ENCODE data around the gene SNHG17.
"Not testable (repeated sequence)": the region's sequence is repeated elsewhere in the genome, so short reads cannot be mapped to it uniquely, and the experiment has no call there.

The SNHG17 gene

DNA sequence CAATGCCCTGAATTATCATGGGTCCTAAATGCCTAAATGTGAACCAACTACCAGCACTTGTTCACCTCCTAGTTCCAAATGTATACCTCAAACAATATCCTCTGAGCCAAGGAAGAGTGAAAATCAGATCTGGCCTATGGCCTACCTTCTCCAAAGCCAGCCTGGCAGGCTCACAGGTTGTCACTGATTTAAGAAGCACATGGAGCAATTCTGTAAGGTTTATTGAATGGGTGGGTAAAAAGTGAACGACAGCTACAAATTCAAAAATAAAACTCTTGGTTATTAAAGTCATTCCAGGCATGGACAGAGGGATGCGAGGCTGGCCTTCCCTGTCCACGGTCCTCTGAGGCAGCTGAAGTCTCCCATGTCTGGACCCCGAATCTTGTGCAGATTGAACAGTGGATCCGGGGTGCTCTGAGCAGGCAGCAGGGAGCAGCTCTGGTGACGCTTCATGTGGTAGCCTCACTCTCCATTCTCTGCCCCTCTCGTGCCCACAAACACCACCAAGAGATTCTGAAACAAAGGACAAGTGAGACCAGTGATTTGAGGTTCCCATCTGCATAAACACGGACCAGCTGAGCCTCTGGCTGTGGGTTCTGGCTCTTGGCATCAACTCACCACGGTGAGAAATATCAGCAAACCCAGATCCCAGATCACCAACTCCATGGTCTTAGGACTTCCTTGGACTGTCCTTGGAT is 14.6 kb downstream of the SNHG17 start:
- Histone ChIP-seq H3K9ac (0 out of 2 replicates have a peak overlapping the region, but pooled peaks have one; percentile 33), H3K36me3 (peaks cover 100% of the 10 kb centered on the region), H3K9me3 (no peaks in the 10 kb centered on the region), H3K4me1 (peaks cover 42% of the 10 kb centered on the region), H3K4me3 (no peak overlapping the region), H3K27me3 (no peaks in the 10 kb centered on the region; the same call in 1 of the 2 replicates), H4K20me1 (peaks cover 83% of the 10 kb centered on the region), H3K4me2 (no peak overlapping the region), H3K27ac (no peak overlapping the region)
- TF ChIP-seq Cebpa-rat (IDR thresholded peaks at IDR 0.05) = no peak

GRCh38 chr20:38418509-38419204 is 16.5 kb downstream of the SNHG17 start:
- Histone ChIP-seq H3K27me3 (no peaks in the 10 kb centered on the region), H3K4me3 (no peak overlapping the region), H3K4me2 (no peak overlapping the region), H4K20me1 (peaks cover 70% of the 10 kb centered on the region), H3K27ac (no peak overlapping the region), H3K9ac (no peak overlapping the region), H3K36me3 (peaks cover 100% of the 10 kb centered on the region), H3K9me3 (no peaks in the 10 kb centered on the region), H3K4me1 (peaks cover 24% of the 10 kb centered on the region)
- TF ChIP-seq Cebpa-rat (IDR thresholded peaks at IDR 0.05) = no peak

DNA sequence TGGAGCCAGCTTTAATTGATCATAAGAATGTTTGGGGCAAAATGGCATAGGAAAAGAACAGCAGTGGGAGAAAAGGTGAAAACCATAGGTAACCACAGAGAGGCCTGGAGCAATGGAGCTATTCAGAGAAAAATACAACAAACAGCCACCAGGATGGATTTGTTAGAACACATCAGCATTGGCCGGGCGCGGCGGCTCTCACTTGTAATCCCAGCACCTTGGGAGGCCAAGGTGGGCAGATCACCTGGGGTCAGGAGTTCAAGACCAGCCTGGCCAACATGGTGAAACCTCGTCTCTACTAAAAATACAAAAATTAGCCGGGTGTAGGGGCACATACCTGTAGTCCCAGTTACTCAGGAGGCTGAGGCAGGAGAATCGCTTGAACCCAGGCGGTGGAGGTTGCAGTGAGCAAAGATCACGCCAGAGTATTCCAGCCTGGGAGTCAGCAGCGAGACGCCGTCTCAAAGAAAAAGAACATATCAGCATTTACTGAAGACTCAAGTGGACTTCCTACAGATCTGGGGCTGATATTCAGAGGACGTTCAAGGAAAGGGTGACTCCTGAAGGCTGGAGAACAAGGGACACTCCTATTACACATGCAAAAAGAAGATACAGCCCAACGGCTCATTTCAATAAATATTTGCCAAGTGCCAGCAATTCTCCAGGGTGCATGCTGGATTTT is 20.2 kb downstream of the SNHG17 start:
- H3K36me3 ChIP-seq = peaks cover 100% of the 10 kb centered on the region
- no peaks in the 10 kb centered on the region for H3K27me3 ChIP-seq
- no peak overlapping the region for H3K4me3 ChIP-seq
- no peaks in the 10 kb centered on the region for H3K4me1 ChIP-seq
- H3K9me3 ChIP-seq = no peaks in the 10 kb centered on the region
- no peak overlapping the region for H3K4me2 ChIP-seq
- TF ChIP-seq Cebpa-rat (IDR thresholded peaks at IDR 0.05) = no peak
- H4K20me1 ChIP-seq = peaks cover 32% of the 10 kb centered on the region
- no peak overlapping the region for H3K27ac ChIP-seq
- H3K9ac ChIP-seq = no peak overlapping the region

DNA sequence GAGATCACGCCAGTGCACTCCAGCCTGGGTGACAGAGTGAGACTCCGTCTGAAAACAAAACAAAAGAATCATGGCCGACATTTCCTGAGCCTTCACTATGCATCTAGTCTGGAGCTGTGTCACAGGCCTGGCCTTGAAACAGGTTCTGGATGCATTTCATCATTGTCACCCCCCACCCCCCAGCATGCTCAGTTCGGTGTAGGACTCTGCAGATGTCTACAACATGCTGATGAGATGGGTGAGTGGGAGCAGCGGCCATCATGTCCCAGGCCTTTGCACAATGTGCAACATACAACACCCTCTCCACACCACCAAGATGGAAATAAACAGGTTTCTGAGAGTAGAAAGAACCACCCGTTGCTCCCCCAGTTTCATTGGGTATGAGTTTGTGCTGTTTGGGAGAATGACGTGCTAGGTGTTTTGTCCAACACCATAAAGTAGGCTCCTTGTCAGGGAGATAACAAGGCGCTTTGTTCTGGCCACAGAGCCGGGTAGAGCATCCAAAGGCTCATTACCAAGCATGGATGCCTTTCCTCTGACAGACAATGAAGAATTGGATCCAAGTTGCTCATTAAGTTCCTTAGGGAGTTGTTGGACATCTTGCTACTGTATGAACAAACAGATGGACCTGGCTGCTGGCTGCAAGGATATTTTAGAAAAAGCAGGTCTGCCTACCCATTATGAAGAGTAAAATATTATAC is 22.1 kb downstream of the SNHG17 start:
- H3K4me1 ChIP-seq = no peaks in the 10 kb centered on the region
- H3K27ac ChIP-seq = no peak overlapping the region
- TF ChIP-seq Cebpa-rat (IDR thresholded peaks at IDR 0.05) = no peak
- H3K4me3 ChIP-seq = no peak overlapping the region
- no peaks in the 10 kb centered on the region for H3K27me3 ChIP-seq
- peaks cover 14% of the 10 kb centered on the region; the same call in 1 of the 2 replicates for H4K20me1 ChIP-seq
- no peak overlapping the region for H3K4me2 ChIP-seq
- H3K36me3 ChIP-seq = peaks cover 99% of the 10 kb centered on the region
- H3K9ac ChIP-seq = no peak overlapping the region
- peaks cover 9% of the 10 kb centered on the region for H3K9me3 ChIP-seq

DNA sequence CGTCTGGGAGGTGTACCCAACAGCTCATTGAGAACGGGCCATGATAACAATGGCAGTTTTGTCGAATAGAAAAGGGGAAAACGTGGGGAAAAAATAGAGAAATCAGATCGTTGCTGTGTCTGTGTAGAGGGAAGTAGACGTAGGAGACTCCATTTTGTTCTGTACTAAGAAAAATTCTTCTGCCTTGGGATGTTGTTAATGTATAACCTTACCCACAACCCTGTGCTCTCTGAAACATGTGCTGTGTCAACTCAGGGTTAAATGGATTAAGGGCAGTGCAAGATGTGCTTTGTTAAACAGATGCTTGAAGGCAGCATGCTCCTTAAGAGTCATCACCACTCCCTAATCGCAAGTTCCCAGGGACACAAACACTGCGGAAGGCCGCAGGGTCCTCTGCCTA is 27.3 kb downstream of the SNHG17 start:
- not testable (repeated sequence) for H3K9ac ChIP-seq, H3K4me3 ChIP-seq, H3K27ac ChIP-seq, H3K4me2 ChIP-seq, H4K20me1 ChIP-seq, H3K27me3 ChIP-seq, H3K4me1 ChIP-seq
- peaks cover 70% of the 10 kb centered on the region for H3K36me3 ChIP-seq
- peaks cover 31% of the 10 kb centered on the region for H3K9me3 ChIP-seq

DNA sequence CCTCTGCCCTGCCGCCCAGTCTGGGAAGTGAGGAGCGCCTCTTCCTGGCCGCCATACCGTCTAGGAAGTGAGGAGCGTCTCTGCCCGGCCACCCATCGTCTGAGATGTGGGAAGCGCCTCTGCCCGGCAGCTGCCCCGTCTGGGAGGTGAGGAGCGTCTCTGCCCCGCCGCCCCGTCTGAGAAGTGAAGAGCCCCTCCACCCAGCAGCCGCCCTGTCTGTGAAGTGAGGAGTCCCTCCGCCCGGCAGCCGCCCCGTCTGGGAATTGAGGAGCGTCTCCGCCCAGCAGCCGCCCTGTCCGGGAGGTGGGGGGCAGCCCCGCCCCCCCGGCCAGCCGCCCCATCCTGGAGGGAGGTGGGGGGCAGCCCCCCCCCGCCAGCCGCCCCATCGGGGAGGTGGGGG is 27.8 kb downstream of the SNHG17 start:
- H3K27ac ChIP-seq = no peak overlapping the region
- H3K4me2 ChIP-seq = no peak overlapping the region
- no peaks in the 10 kb centered on the region for H3K4me1 ChIP-seq
- no peak overlapping the region for H3K4me3 ChIP-seq
- no peak for TF ChIP-seq Cebpa-rat (IDR thresholded peaks at IDR 0.05)
- no peaks in the 10 kb centered on the region for H3K27me3 ChIP-seq
- H4K20me1 ChIP-seq = no peaks in the 10 kb centered on the region
- no peak overlapping the region for H3K9ac ChIP-seq
- H3K9me3 ChIP-seq = peaks cover 31% of the 10 kb centered on the region
- H3K36me3 ChIP-seq = peaks cover 65% of the 10 kb centered on the region

GRCh38 chr20:38406476-38406875 is 28.7 kb downstream of the SNHG17 start:
- Histone ChIP-seq H3K27me3 (no peaks in the 10 kb centered on the region), H3K4me1 (no peaks in the 10 kb centered on the region), H4K20me1 (no peaks in the 10 kb centered on the region), H3K4me3 (no peak overlapping the region), H3K4me2 (no peak overlapping the region), H3K36me3 (peaks cover 56% of the 10 kb centered on the region), H3K9me3 (peaks cover 31% of the 10 kb centered on the region), H3K9ac (no peak overlapping the region), H3K27ac (no peak overlapping the region)
- no peak for TF ChIP-seq Cebpa-rat (IDR thresholded peaks at IDR 0.05)

DNA sequence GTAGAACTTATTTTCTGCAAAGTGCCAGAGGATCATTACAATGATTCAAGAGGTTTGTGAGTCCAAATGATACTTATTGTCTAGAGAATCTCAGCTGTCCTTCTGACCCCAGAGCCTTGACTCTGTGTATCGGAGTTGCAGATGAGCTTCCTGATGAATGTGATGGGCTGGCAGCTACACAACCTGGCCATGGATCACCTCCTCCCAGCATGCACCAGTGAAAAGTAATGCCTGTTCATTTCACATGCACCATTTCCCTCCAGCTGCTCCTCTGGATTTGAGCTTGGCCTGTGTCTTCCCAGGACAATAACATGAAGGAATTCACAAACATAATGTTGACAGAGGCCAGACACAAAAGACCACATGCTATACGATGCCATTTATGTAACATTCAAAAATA is 30.0 kb downstream of the SNHG17 start:
- Histone ChIP-seq H3K36me3 (peaks cover 43% of the 10 kb centered on the region), H3K4me3 (no peak overlapping the region), H3K4me1 (no peaks in the 10 kb centered on the region), H4K20me1 (no peaks in the 10 kb centered on the region), H3K27ac (no peak overlapping the region), H3K4me2 (no peak overlapping the region), H3K9me3 (peaks cover 31% of the 10 kb centered on the region), H3K9ac (no peak overlapping the region), H3K27me3 (no peaks in the 10 kb centered on the region)
- no peak for TF ChIP-seq Cebpa-rat (IDR thresholded peaks at IDR 0.05)

DNA sequence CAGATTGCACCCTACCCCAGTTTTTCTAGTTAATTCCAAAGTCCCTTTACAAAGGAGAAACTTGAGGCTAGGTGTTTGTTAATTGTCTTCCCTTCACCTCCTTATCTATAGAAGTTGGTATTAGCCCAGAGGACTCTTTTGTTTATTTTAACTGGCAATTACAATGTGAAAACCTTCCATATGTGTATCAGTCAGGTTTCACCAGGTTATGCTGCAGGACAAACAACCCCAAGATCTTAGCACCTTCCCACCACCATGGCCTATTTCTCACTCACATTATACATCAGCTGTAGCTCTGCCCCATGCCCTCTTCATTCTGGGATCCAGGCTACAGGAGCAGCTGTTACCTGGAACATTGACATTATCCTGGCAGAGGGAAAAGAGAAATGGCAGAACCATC is 31.1 kb downstream of the SNHG17 start:
- H3K4me3 ChIP-seq = no peak overlapping the region
- H3K4me2 ChIP-seq = no peak overlapping the region
- H3K36me3 ChIP-seq = peaks cover 32% of the 10 kb centered on the region
- no peak overlapping the region for H3K9ac ChIP-seq
- H3K27ac ChIP-seq = no peak overlapping the region
- H3K4me1 ChIP-seq = no peaks in the 10 kb centered on the region
- no peaks in the 10 kb centered on the region for H4K20me1 ChIP-seq
- TF ChIP-seq Cebpa-rat (IDR thresholded peaks at IDR 0.05) = no peak
- peaks cover 31% of the 10 kb centered on the region for H3K9me3 ChIP-seq
- H3K27me3 ChIP-seq = no peaks in the 10 kb centered on the region
